ENCODE results near the gene CYBA.

CYBA gene

DNA sequence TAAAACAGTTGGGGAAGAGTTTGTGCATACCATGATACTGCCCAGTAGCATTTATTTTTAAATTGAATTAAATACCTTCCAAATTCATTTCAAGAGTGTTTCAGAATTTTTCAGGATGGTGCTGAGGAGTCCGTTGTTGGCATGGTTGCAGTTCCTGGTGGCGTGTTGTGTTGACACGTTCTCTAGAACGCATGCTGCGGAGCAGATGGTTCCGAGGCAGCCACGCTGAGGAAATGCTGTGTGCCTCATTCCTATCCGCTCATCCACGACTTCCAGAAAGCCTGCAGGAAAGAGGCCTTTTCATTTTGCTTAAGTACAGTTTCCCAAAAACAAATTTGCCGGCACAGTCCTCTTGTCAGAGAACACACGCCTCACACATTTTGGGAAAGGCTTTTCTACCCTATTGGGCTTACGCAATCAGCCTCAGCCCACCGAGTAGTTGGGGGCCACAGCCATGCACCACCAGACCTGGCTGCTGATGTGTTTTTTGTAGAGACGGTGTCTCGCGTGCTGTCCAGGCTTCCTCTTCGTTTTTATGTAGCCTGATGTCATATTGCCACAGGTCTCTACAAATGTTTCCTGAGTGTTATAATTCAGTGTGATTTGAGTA is 44.6 kb downstream of the CYBA start:
- no peak for ATAC-seq (ENCODE audit: low read depth)
- H3K27ac ChIP-seq (ENCODE audit: poor library complexity, severe bottlenecking): no peak overlapping the region
- DNase-seq (ENCODE audit: low spot score): no peak
- TF ChIP-seq, protein P1, sequence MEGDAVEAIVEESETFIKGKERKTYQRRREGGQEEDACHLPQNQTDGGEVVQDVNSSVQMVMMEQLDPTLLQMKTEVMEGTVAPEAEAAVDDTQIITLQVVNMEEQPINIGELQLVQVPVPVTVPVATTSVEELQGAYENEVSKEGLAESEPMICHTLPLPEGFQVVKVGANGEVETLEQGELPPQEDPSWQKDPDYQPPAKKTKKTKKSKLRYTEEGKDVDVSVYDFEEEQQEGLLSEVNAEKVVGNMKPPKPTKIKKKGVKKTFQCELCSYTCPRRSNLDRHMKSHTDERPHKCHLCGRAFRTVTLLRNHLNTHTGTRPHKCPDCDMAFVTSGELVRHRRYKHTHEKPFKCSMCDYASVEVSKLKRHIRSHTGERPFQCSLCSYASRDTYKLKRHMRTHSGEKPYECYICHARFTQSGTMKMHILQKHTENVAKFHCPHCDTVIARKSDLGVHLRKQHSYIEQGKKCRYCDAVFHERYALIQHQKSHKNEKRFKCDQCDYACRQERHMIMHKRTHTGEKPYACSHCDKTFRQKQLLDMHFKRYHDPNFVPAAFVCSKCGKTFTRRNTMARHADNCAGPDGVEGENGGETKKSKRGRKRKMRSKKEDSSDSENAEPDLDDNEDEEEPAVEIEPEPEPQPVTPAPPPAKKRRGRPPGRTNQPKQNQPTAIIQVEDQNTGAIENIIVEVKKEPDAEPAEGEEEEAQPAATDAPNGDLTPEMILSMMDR (IDR thresholded peaks at IDR 0.05; ENCODE audit: poor library complexity, severe bottlenecking): no peak
- peaks cover 64% of the 10 kb centered on the region for H3K36me3 ChIP-seq (ENCODE audit: low read depth)
- H3K4me1 ChIP-seq (ENCODE audit: insufficient read depth, poor library complexity, severe bottlenecking): no peaks in the 10 kb centered on the region
- H3K4me3 ChIP-seq (ENCODE audit: severe bottlenecking): no peak overlapping the region
- H3K9me3 ChIP-seq (ENCODE audit: severe bottlenecking): no peaks in the 10 kb centered on the region
- no peaks in the 10 kb centered on the region for H3K27me3 ChIP-seq (ENCODE audit: insufficient read depth, poor library complexity, severe bottlenecking)

DNA sequence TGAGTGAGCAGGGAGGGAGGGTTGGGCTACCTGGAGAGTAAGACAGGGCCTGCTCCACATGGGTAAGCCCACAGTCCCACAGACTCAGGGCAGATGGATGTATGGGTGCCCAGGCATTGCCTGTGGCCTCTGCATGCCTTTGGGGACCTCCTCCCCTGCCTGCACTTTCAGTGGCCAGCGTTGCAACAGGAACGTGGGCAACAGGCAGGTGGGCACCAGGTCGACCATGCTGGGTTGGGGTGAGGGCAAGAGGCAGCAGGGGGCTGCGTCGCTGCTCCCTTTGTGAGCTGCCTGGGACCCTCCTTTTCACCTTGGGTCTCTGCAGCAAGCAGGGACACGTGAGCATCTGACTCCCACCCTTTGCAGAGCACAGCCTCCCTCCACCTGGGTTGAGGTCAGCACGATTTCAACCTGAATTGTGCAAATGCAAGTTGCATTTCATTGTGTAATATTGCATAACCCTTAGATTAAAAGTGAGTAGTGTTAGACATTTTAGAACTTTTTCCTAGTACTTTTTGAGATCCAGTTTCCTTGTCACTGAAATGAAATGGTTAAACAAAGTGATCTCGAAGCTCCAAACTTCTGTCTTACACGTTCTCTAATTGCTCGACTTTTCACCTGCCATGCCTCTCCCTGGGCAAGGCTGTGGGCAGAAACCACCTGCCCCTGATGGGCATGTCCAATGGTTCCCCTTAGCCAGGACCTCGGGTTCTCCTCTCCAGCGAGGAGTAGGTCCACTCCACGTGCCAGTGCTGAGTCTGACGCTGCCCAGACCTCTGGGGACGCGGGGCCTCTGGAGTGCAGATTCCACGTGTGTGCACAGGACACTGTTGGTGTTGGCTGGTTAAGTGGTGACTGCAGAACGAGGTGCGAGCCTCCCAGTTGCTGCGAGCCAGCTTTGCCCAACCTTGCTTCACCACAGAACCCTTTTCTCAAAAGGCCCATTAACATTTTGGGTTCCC is 45.4 kb downstream of the CYBA start:
- H3K9me3 ChIP-seq (ENCODE audit: severe bottlenecking): no peaks in the 10 kb centered on the region
- H3K4me1 ChIP-seq (ENCODE audit: insufficient read depth, poor library complexity, severe bottlenecking): no peaks in the 10 kb centered on the region
- ATAC-seq (ENCODE audit: low read depth) (no peak), DNase-seq (ENCODE audit: low spot score) (no peak)
- H3K27ac ChIP-seq (ENCODE audit: poor library complexity, severe bottlenecking): no peak overlapping the region
- H3K27me3 ChIP-seq (ENCODE audit: insufficient read depth, poor library complexity, severe bottlenecking): no peaks in the 10 kb centered on the region
- TF ChIP-seq, protein P1 (IDR thresholded peaks at IDR 0.05; ENCODE audit: poor library complexity, severe bottlenecking): no peak
- no peak overlapping the region for H3K4me3 ChIP-seq (ENCODE audit: severe bottlenecking)
- H3K36me3 ChIP-seq (ENCODE audit: low read depth): peaks cover 69% of the 10 kb centered on the region

DNA sequence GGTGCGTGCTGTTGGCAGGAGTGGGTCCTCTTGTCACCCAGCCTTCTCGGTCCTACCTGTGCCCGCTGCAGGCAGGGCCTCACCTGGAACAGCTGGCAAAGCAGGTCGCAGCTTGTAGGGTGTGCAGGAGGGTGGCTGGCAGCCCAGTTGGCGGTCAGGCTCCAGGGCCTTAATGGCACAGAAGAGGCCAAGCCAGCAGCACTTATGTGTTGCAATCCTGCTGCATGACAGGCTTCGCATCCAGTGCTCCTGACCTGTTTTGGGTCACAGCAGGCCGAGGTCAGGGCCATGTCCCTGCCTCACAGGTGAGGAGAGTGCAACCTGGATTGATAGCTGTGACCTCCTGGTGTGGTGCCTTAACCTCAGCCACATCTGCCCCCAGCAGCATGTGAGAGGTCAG is 48.8 kb downstream of the CYBA start:
- Histone ChIP-seq H3K9me3 (ENCODE audit: severe bottlenecking) (no peaks in the 10 kb centered on the region), H3K27me3 (ENCODE audit: insufficient read depth, poor library complexity, severe bottlenecking) (no peaks in the 10 kb centered on the region), H3K4me1 (ENCODE audit: insufficient read depth, poor library complexity, severe bottlenecking) (no peaks in the 10 kb centered on the region), H3K4me3 (ENCODE audit: severe bottlenecking) (no peak overlapping the region), H3K36me3 (ENCODE audit: low read depth) (peaks cover 71% of the 10 kb centered on the region), H3K27ac (ENCODE audit: poor library complexity, severe bottlenecking) (no peak overlapping the region)
- ATAC-seq (ENCODE audit: low read depth) (no peak), DNase-seq (ENCODE audit: low spot score) (no peak)
- TF ChIP-seq, protein P1 (IDR thresholded peaks at IDR 0.05; ENCODE audit: poor library complexity, severe bottlenecking): no peak

DNA sequence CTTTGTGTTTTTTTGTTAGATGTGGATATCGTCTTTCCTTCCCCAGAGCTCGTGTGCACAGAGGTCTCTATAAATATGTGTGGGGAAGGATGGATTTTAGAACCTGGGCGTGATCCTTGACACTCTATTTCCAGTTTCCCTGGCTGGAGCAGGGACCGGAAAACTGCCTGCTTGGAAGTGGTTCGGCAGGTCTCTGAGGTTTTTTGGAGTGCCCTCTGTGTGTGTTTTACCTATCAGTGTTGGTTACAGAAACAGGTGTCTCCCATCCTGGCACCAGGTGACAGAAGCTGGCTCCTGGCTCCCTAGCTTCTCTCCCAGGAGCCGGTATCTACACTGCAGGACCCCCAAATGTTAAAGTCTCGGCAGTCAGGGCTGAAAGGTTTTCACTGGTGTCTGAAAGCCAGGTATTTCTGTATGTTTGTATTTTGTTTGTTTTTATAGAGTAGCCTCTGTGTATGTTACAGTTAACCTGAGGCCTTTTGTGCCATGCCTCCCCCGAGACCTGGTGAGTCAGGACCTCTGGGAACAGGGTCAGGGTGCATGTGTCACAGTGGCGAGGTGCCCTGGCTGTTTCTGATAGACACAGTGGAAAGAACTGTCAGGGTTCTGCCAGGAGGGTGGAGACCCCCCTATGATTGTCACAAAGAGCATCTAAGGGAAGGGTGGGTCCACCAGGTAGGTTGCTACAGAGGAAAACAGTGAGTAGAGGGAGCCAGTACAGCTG is 49.4 kb downstream of the CYBA start:
- TF ChIP-seq, protein P1 (IDR thresholded peaks at IDR 0.05; ENCODE audit: poor library complexity, severe bottlenecking): no peak
- H3K27me3 ChIP-seq (ENCODE audit: insufficient read depth, poor library complexity, severe bottlenecking): no peaks in the 10 kb centered on the region
- H3K4me1 ChIP-seq (ENCODE audit: insufficient read depth, poor library complexity, severe bottlenecking): no peaks in the 10 kb centered on the region
- no peak overlapping the region for H3K27ac ChIP-seq (ENCODE audit: poor library complexity, severe bottlenecking)
- H3K9me3 ChIP-seq (ENCODE audit: severe bottlenecking): no peaks in the 10 kb centered on the region
- DNase-seq (ENCODE audit: low spot score) (no peak), ATAC-seq (ENCODE audit: low read depth) (no peak)
- peaks cover 70% of the 10 kb centered on the region for H3K36me3 ChIP-seq (ENCODE audit: low read depth)
- no peak overlapping the region for H3K4me3 ChIP-seq (ENCODE audit: severe bottlenecking)

Data from RWPE2 (cell line).